ENCODE results near the gene UCN2. TPM values are rescaled to one million over a fixed set of nuclear protein-coding genes. Genes with fewer than 3 reads are reported as not detected.
"Not testable (repeated sequence)": the region's sequence is repeated elsewhere in the genome, so short reads cannot be mapped to it uniquely, and the experiment has no call there.

Gene UCN2
- total RNA-seq, 1 donor: 6.0 TPM

GRCh38 chr3:48536785-48537184 is 26.8 kb downstream of the UCN2 start:
- no peak for DNase-seq (ENCODE audit: low read depth)
- no peak for TF ChIP-seq CTCF (IDR thresholded peaks at IDR 0.05; ENCODE audit: insufficient read depth, low read depth, low read length)
- H3K4me3 ChIP-seq (ENCODE audit: low read depth, low read length): no peak overlapping the region

GRCh38 chr3:48536116-48536515 is 27.5 kb downstream of the UCN2 start:
- no peak for DNase-seq (ENCODE audit: low read depth)
- H3K4me3 ChIP-seq (ENCODE audit: low read depth, low read length): no peak overlapping the region
- TF ChIP-seq CTCF (IDR thresholded peaks at IDR 0.05; ENCODE audit: insufficient read depth, low read depth, low read length): no peak

- no peak overlapping the region for H3K4me3 ChIP-seq (ENCODE audit: low read depth, low read length)
- TF ChIP-seq CTCF (IDR thresholded peaks at IDR 0.05; ENCODE audit: insufficient read depth, low read depth, low read length): no peak
- DNase-seq (ENCODE audit: low read depth): no peak
Measured at GRCh38 chr3:48535578-48535977, 28.0 kb downstream of the UCN2 start.

GRCh38 chr3:48532977-48533337 is 30.6 kb downstream of the UCN2 start:
- no peak overlapping the region for H3K4me3 ChIP-seq (ENCODE audit: low read depth, low read length)
- DNase-seq (ENCODE audit: low read depth): no peak
- no peak for TF ChIP-seq CTCF (IDR thresholded peaks at IDR 0.05; ENCODE audit: insufficient read depth, low read depth, low read length)

- peak; percentile 14 for DNase-seq (ENCODE audit: low read depth)
- H3K4me3 ChIP-seq (ENCODE audit: low read depth, low read length): no peak overlapping the region
- TF ChIP-seq CTCF (IDR thresholded peaks at IDR 0.05; ENCODE audit: insufficient read depth, low read depth, low read length): no peak
Measured at GRCh38 chr3:48532271-48532976, 31.2 kb downstream of the UCN2 start.

GRCh38 chr3:48530701-48531100 is 32.9 kb downstream of the UCN2 start:
- not testable (repeated sequence) for DNase-seq (ENCODE audit: low read depth); H3K4me3 ChIP-seq (ENCODE audit: low read depth, low read length)

- DNase-seq (ENCODE audit: low read depth): peak; percentile 49
- no peak for TF ChIP-seq CTCF (IDR thresholded peaks at IDR 0.05; ENCODE audit: insufficient read depth, low read depth, low read length)
- no peak overlapping the region for H3K4me3 ChIP-seq (ENCODE audit: low read depth, low read length)
Measured at GRCh38 chr3:48528754-48529153, 34.8 kb downstream of the UCN2 start.
